GM21723 (cell line): ENCODE results near the gene EIF5AL1.
"Not testable (repeated sequence)": the region's sequence is repeated elsewhere in the genome, so short reads cannot be mapped to it uniquely, and the experiment has no call there.

Source experiments
- ATAC-seq: cut with Tn5 transposase; IDR thresholded peaks from one replicate; pipeline ENCODE4 v1.9.1; 2021; ENCODE audit warnings: mild to moderate bottlenecking, moderate library complexity; ENCODE audit not compliant: unreplicated experiment

Gene EIF5AL1

DNA sequence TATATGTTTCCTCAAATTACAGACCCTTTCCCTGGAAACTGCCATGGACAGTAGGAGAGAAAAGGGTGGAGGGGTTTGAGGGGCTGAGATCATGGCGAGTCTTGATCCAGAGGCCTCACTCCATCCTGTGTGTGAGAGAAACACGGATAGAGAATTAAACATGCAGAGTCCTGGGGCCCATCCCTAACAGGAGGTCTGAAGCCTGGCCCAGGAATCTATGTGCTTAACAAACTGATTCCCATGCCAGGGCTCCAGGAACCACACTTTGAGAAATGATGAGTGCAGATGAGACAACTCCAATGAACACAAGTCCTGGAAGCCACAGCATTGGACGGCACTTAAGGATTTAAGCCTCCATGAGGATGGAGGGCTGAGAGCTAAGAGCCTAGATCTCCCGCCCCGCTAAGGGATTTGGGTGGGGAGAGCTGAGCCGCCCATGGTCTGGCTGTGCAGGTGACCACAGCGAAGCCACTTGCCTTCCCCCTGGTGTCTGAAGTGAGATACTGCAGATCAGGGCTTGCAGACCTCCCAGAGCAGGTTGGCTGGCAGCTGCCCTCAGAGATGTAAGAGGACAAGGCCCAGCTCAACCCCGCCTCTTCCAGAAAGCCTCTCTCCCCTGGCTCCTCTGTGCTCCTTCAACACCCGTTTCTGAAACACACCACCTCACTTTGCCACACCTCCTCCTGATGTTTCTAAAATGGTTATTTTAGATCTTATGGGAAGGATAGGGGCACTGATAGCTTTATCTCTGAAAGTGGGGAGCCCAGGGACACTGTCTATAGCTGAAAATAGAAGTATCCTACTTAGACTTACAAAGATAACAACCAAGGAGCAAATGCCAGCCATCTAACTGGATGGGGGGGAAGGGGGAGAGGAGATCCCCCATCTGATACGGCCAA is 24.8 kb upstream of the EIF5AL1 start:
- peak; percentile 89 for ATAC-seq

- no peak for ATAC-seq
Measured at GRCh38 chr10:79488336-79488735, 24.0 kb upstream of the EIF5AL1 start.

GRCh38 chr10:79488870-79489269 is 23.5 kb upstream of the EIF5AL1 start:
- ATAC-seq: no peak

GRCh38 chr10:79490400-79491142 is 21.8 kb upstream of the EIF5AL1 start:
- no peak for ATAC-seq

GRCh38 chr10:79491143-79491835 is 21.0 kb upstream of the EIF5AL1 start:
- ATAC-seq: no peak

- no peak for ATAC-seq
Measured at GRCh38 chr10:79492256-79492655, 20.1 kb upstream of the EIF5AL1 start.

DNA sequence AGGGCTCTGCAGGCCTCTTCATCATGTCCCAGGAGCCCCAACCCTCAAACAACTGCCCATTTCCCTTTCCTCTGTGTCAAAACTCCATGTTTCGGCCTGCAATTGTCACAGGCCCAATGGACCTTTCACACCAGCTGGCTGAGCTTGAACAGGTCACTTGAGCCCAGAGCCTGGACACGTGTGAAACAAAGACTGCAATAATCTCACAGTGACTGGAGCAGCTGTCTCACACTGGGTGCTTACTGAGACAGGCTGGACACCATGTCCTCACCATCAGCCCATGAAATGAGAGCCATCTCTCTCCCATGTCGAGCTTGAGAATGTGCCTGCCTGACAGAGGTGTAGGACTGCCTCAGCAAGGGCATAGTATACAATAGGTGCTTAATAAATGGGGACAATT is 19.5 kb upstream of the EIF5AL1 start:
- ATAC-seq: no peak

DNA sequence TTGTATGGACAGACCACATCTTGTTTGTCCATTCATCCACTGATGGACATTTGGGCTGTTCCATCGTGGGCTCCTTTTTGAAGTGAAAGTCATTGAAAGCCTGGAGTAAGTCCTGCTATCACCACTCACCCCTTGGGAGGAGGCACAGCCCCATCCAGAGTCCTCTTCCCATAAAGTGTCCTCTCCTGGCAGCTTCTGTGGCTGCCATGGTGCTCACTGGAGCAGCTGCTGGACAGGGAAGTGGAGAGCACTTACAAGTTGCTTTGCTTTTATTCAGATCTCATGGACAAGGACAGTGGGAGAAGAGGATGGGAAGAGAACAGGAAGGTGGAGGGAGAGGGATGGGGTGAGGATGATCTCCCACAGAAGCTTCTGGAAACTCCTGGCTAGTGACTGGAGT is 18.5 kb upstream of the EIF5AL1 start:
- no peak for ATAC-seq

DNA sequence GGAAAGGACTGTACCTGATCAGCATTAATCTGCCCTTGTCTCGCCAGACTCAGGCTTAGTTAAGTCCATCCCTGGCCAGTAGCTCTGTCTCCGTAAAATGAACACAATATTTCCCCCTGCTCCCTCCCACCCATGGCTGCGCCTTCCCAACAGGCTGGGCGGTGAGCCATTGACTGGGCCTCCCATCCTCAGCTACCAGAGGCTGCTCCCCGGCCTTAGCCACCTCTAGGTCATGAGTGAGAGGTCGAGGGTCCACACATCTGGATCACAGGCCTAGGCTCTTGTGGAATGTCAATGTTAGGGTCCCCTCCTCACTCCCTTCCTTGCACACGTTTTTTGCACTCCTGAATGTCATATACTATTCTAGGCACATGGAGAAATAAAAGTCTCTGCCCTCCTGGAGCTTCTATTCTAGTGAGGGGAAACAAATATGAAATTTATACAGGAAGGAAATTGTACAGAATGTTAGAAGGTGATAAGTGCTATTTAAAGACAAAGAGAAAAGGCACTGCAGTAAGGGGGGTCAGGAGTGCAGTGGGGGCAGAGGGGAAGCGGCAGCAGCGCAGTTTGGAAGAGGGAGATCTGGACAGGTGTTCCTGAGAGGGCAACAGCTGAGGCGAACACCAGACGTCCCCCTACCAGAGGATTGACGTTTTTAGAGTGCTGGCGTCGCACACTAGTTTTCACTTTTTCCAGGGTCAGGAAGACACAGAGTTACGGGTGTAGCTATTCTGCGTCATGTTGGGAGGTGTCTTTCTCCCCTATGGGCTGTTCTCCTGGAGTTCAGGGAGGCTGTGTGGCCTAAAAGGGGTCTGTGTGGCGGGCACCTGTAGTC is 17.2 kb upstream of the EIF5AL1 start:
- ATAC-seq: no peak

GRCh38 chr10:79495791-79496190 is 16.5 kb upstream of the EIF5AL1 start:
- ATAC-seq: no peak

GRCh38 chr10:79496896-79497295 is 15.4 kb upstream of the EIF5AL1 start:
- ATAC-seq: no peak

- ATAC-seq: no peak
Measured at GRCh38 chr10:79498291-79498829, 14.0 kb upstream of the EIF5AL1 start.

DNA sequence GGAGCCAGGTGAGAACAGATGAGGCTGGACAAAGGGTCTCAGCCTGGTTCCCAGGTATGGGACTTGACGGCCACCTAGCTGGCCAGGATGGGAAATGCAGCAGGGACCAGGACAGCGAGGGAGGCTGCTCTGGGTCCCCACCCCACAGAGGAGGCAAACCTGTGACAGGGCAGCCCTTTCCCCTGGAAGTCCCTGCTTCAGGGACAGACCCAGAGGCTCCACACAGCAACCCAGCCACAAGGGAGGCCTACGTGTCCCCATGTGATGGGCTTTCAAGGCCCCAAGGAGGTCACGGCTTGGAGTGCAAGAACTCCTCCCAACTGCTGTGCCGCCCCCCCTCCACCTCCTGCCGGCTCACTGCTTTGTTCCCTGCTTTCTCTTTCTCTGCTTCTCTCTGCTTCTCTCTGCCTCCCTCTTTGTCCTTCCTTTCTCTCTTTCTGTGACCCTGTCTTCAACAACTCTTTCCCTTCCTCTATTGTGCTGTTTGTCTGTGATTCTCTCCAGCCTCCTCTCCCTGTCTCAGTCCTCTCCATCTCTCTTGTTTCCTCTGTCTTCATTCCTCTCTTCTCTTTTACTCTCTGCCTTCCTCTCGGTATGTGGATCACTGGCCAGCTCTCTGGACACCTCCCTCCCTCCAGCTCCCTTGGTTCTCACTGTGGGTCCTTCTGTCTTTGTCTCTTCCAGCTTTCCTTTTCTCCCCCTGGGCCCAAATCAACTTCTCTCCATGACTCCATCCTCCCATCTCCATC is 9.6 kb upstream of the EIF5AL1 start:
- ATAC-seq: no peak

DNA sequence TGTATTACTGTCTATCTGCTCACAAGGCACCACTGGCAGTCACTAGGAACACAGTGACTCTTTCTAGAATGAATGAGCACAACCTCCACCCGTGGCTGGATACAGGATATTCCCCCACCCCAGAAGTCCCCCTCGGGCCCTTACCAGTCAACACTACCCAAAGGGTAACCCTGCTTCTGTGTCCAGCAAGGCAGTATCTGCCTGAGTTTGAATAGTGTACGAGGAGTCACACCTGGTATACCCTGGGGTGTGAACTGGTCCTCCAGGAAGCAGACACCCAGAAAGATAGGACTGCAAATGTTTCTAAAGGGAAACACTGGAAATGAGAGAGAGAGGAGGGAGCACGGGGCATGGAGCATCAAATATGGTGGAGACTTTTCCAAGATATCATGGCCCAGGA is 8.5 kb upstream of the EIF5AL1 start:
- not testable (repeated sequence) for ATAC-seq

DNA sequence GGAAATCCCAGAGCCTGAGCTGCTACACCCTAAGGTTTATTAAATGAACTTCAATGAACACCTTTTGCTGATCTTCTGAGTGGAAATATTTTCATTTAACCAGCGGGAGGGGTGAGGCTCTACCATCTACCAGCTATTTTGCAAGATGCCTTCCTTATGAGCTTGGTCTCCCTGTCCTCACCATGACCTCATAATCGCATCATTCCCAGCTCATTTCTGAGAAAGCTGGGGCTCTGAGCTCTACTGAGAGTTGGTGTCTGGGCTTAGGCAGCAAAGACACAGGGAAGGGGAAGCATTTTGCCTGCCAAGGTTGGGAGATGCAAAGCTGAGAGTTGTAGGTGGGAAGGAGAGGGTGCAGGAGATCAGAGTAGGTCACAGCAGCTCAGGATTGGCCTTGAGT is 7.8 kb upstream of the EIF5AL1 start:
- not testable (repeated sequence) for ATAC-seq

DNA sequence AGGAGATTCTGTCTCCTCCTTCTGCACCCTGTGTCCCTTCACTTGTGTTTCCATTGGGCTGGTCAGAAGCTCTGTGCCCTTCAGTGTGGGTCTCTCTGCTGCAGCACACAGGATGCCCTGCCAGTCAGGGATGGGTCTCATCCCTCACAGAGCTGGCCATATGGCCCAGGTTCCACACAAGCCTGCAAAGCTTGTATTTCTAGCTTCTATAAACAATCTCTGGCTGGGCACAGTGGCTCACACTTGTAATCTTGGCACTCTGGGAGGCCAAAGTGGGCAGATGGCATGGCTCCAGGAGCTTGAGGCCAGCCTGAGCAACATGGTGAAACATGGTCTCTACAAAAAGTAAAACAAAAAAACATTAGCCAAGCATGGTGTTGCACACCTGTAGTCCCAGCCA is 7.0 kb upstream of the EIF5AL1 start:
- not testable (repeated sequence) for ATAC-seq

GRCh38 chr10:79505829-79506228 is 6.5 kb upstream of the EIF5AL1 start:
- no peak for ATAC-seq

DNA sequence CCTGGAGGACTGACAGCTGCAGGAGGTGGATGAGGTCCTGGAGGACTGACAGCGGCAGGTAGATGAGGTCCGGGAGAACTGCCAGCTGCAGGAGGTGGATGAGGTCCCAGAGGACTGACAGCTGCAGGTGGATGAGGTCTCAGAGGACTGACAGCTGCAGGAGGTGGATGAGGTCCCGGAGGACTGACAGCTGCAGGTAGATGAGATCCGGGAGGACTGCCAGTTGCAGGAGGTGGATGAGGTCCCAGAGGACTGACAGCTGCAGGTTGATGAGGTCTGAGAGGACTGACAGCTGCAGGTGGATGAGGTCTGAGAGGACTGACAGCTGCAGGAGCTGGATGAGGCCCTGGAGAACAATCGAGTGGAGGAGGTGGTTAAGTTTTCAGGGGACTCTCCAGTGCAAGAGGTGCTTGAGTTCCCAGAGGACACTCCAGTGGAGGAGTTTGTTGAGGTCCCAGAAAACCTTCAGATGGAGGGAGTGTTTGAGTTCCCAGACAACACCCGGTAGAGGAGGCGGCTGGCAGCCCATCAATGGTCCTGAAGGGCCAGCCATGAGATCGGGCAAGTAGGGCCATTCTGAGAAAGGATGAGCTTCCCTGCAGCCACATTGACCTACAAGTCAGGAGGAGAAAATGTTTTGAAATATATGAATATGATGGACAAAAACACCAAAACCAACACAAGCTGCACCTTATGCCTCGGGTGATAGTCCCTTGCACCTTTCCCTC is 4.7 kb upstream of the EIF5AL1 start:
- ATAC-seq: no peak

- ATAC-seq: not testable (repeated sequence)
Measured at GRCh38 chr10:79508245-79508644, 4.1 kb upstream of the EIF5AL1 start.
